H1 (cell line): ENCODE results near the gene EFCAB8. TPM values are rescaled to one million over a fixed set of nuclear protein-coding genes. Genes with fewer than 3 reads are reported as not detected.

Source experiments
- CHD7 ChIP-seq: fragments of 300-600 bp; sonication (generic); IDR thresholded peaks from 2 replicates; pipeline ENCODE4 v1.7.1; 2012; ENCODE audit warnings: low read length, moderate library complexity, mild to moderate bottlenecking, inconsistent platforms; ENCODE audit not compliant: insufficient replicate concordance
- POLR2AphosphoS5 ChIP-seq: IDR thresholded peaks from 2 replicates; pipeline ENCODE4 v1.6.1; 2011; ENCODE audit warnings: low read depth, low read length
- RXRA ChIP-seq: IDR thresholded peaks from 2 replicates; pipeline ENCODE4 v1.6.1; 2011; ENCODE audit warnings: low read depth, mild to moderate bottlenecking, low read length, moderate library complexity; ENCODE audit not compliant: insufficient read depth
- polyA plus RNA-seq, 7 experiments: library from polyadenylated mRNA; depleted of rRNA in 3 of 7; stranded (reverse) in 5 of 7; unstranded in 2 of 7; fragments of >200 nt in 5 of 7; fragments of 200-250 nt in 2 of 7; gene quantifications; 1 replicate in 5 of 7; 2 replicates in 1 of 7; 4 replicates in 1 of 7; pipeline versions ENCODE4 v1.2.1 to v1.2.3, GENCODE V29; 2011 to 2013; ENCODE audit warnings: missing spikeins in 2 of 7, mixed read lengths in 2 of 7
- total RNA-seq: library from RNA; stranded (reverse); fragmentation: NEBNext Ultra II Directional; extraction: Animal tissue kit (Norgen Biotek cat#: 25700); gene quantifications from 2 replicates; pipeline ENCODE4 v1.2.1, GENCODE V29; 2021

EFCAB8 gene
- total and polyA plus RNA-seq, 2 of the 8 experiments (the other 6 are each of a cell fraction or from before 2014, with no cell fraction given): 0.06 to 0.20 TPM

DNA sequence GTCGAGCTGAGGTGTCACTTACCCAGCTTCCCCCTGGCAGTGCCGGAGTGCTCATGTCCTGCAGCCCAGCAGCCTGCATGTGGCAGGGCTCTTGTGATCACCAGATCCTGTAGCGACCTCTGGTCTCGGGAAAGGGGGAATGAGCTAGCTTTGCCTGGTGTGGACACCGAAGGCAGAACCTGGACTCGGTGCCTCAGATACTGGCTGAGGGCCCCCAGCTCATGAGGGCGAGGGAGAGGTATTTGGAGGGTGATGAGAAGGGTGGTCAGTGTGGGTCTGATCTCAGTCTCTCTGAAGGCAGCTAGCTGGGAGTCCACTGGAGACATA is 119.2 kb downstream of the EFCAB8 start (continued):
- TF ChIP-seq CHD7: no peak
- TF ChIP-seq RXRA: no peak
- no peak for TF ChIP-seq POLR2AphosphoS5
